ENCODE data around the gene GRPEL1. TPM values are rescaled to one million over a fixed set of nuclear protein-coding genes. Genes with fewer than 3 reads are reported as not detected.
A peak's percentile ranks its signal among the peaks of the same experiment; 100 is the strongest.

The GRPEL1 gene
- polyA plus RNA-seq, 3 donors, result 44.1 to 49.6 (median 45.4) TPM

- Histone ChIP-seq H3K4me2 (replicated peaks; ENCODE audit: extremely low read depth, low read length, poor library complexity, severe bottlenecking) (no peak overlapping the region), H3K36me3 (replicated peaks in 1 of 2; ENCODE audit: control insufficient read depth in 1 of 2, insufficient read depth in 2 of 2, low read length in 2 of 2) (peaks cover 26 to 63% of the 10 kb centered on the region in 2 donors), H3K4me1 (ENCODE audit: control insufficient read depth in 1 of 2, insufficient read depth in 2 of 2, low read length in 2 of 2) (peaks cover 34 to 45% of the 10 kb centered on the region in 2 donors), H3K9ac (ENCODE audit: insufficient read depth, low read length, poor library complexity, severe bottlenecking) (no peak overlapping the region), H3K27ac (ENCODE audit: low read depth in 1 of 2, low read length in 2 of 2) (no peak overlapping the region), H3K79me2 (ENCODE audit: insufficient read depth, low read length) (peaks cover 89% of the 10 kb centered on the region), H3K27me3 (ENCODE audit: control insufficient read depth in 2 of 2, insufficient read depth in 2 of 2, low read length in 2 of 2) (no peaks in the 10 kb centered on the region), H4K20me1 (ENCODE audit: insufficient read depth, low read length) (peaks cover 99% of the 10 kb centered on the region), H2AFZ (ENCODE audit: insufficient read depth, low read depth, low read length, poor library complexity, severe bottlenecking) (no peak overlapping the region), H3K4me3 (replicated peaks in 1 of 3; ENCODE audit: low read depth in 2 of 3, low read length in 3 of 3) (no peak overlapping the region), H3K9me3 (replicated peaks in 1 of 2; ENCODE audit: control insufficient read depth in 1 of 2, insufficient read depth in 1 of 2, low read length in 2 of 2) (no peaks in the 10 kb centered on the region)
- no peak for TF ChIP-seq CTCF (IDR thresholded peaks at IDR 0.05)
- Mint-ChIP-seq H3K27ac (peak overlapping the region in 2 of 7 donors; percentile 60 to 80), H3K4me1 (peaks cover 63% of the 10 kb centered on the region), H3K4me3 (peak overlapping the region in 1 of 2 donors; percentile 39), H3K36me3 (peaks cover 55 to 85% of the 10 kb centered on the region in 2 donors), H3K27me3 (ENCODE audit: low read depth in 3 of 3) (peaks cover 6 to 8% (median 7%) of the 10 kb centered on the region in 3 donors), H3K9me3 (peaks cover 0 to 3% (median 0%) of the 10 kb centered on the region in 7 donors)
- intact Hi-C loops (cut with micrococcal nuclease), result no loop called here
- DNase-seq, result no peak
- WGBS (ENCODE audit: insufficient coverage), result 97% methylated on average over 26 of the region's 36 CpGs
Observed at GRCh38 chr4:7050481-7051143, 17.3 kb downstream of the GRPEL1 start.

- Histone ChIP-seq H3K9me3 (replicated peaks in 1 of 2; ENCODE audit: control insufficient read depth in 1 of 2, insufficient read depth in 1 of 2, low read length in 2 of 2) (no peaks in the 10 kb centered on the region), H3K27ac (ENCODE audit: low read depth in 1 of 2, low read length in 2 of 2) (no peak overlapping the region), H3K36me3 (replicated peaks in 1 of 2; ENCODE audit: control insufficient read depth in 1 of 2, insufficient read depth in 2 of 2, low read length in 2 of 2) (peaks cover 18 to 56% of the 10 kb centered on the region in 2 donors), H3K9ac (ENCODE audit: insufficient read depth, low read length, poor library complexity, severe bottlenecking) (no peak overlapping the region), H3K4me2 (replicated peaks; ENCODE audit: extremely low read depth, low read length, poor library complexity, severe bottlenecking) (no peak overlapping the region), H4K20me1 (ENCODE audit: insufficient read depth, low read length) (peaks cover 99% of the 10 kb centered on the region), H3K79me2 (ENCODE audit: insufficient read depth, low read length) (peaks cover 90% of the 10 kb centered on the region), H3K27me3 (ENCODE audit: control insufficient read depth in 2 of 2, insufficient read depth in 2 of 2, low read length in 2 of 2) (no peaks in the 10 kb centered on the region), H3K4me3 (replicated peaks in 1 of 3; ENCODE audit: low read depth in 2 of 3, low read length in 3 of 3) (no peak overlapping the region), H3K4me1 (ENCODE audit: control insufficient read depth in 1 of 2, insufficient read depth in 2 of 2, low read length in 2 of 2) (peaks cover 39 to 46% of the 10 kb centered on the region in 2 donors), H2AFZ (ENCODE audit: insufficient read depth, low read depth, low read length, poor library complexity, severe bottlenecking) (no peak overlapping the region)
- intact Hi-C loops (cut with micrococcal nuclease), result loop anchor here in 1 of 2 donors (10.0 kb wide), 2 partner anchors 135 to 335 kb away; partner anchors contain the start of gene BLOC1S4
- Mint-ChIP-seq H3K4me3 (no peak overlapping the region), H3K36me3 (peaks cover 51 to 85% of the 10 kb centered on the region in 2 donors), H3K27ac (peak overlapping the region in 1 of 7 donors; percentile 8), H3K9me3 (peaks cover 0 to 3% (median 0%) of the 10 kb centered on the region in 7 donors), H3K27me3 (ENCODE audit: low read depth in 3 of 3) (peaks cover 8 to 9% (median 8%) of the 10 kb centered on the region in 3 donors), H3K4me1 (peaks cover 64% of the 10 kb centered on the region)
- WGBS (ENCODE audit: insufficient coverage), result 93% methylated on average over 11 of the region's 11 CpGs
- DNase-seq, result no peak
- no peak for TF ChIP-seq CTCF (IDR thresholded peaks at IDR 0.05)
Observed at GRCh38 chr4:7049739-7050138, 18.1 kb downstream of the GRPEL1 start.

Data from CD14-positive monocyte (primary cell).